Ureter (tissue), 1 donor: ENCODE measurements around the gene ORAI1. TPM values are rescaled to one million over a fixed set of nuclear protein-coding genes. Genes with fewer than 3 reads are reported as not detected.
"Not testable (repeated sequence)": the region's sequence is repeated elsewhere in the genome, so short reads cannot be mapped to it uniquely, and the experiment has no call there.

Experiments used
- DNase-seq: peaks from one replicate; pipeline ENCODE4 v3.0.0-alpha.2; 2020; ENCODE audit warnings: low spot score
- total RNA-seq: library from RNA; stranded (reverse); gene quantifications from one replicate; pipeline ENCODE4 v1.2.4, GENCODE V29; 2023
- donor health status: DM: yes; HTN: yes; CAD: no.

The ORAI1 gene
- total RNA-seq, 1 donor from 2014 or later = 13.6 TPM

- no peak for DNase-seq
Observed at GRCh38 chr12:121648458-121649028, 22.2 kb downstream of the ORAI1 start.

GRCh38 chr12:121649322-121649721 is 23.0 kb downstream of the ORAI1 start:
- no peak for DNase-seq

- no peak for DNase-seq
Observed at GRCh38 chr12:121649819-121650353, 23.6 kb downstream of the ORAI1 start.

- DNase-seq = no peak
Observed at GRCh38 chr12:121651320-121651719, 25.0 kb downstream of the ORAI1 start.

GRCh38 chr12:121652767-121653497 is 26.6 kb downstream of the ORAI1 start:
- no peak for DNase-seq

GRCh38 chr12:121653999-121654398 is 27.7 kb downstream of the ORAI1 start:
- no peak for DNase-seq

- DNase-seq = no peak
Observed at GRCh38 chr12:121656122-121656521, 29.8 kb downstream of the ORAI1 start.

GRCh38 chr12:121657305-121658008 is 31.1 kb downstream of the ORAI1 start:
- DNase-seq = no peak

GRCh38 chr12:121661353-121662105 is 35.2 kb downstream of the ORAI1 start:
- DNase-seq = not testable (repeated sequence)

- no peak for DNase-seq
Observed at GRCh38 chr12:121663610-121663929, 37.2 kb downstream of the ORAI1 start.

GRCh38 chr12:121666829-121667228 is 40.5 kb downstream of the ORAI1 start:
- not testable (repeated sequence) for DNase-seq

GRCh38 chr12:121668750-121669520 is 42.6 kb downstream of the ORAI1 start:
- DNase-seq = no peak

- no peak for DNase-seq
Observed at GRCh38 chr12:121669521-121669900, 43.2 kb downstream of the ORAI1 start, which contains the start of gene MORN3. MORN3 (minus strand) TSS chr12:121669654; CDS start chr12:121669483, 171 bp downstream.

GRCh38 chr12:121673013-121673511 is 46.7 kb downstream of the ORAI1 start:
- no peak for DNase-seq

GRCh38 chr12:121676190-121676589 is 49.9 kb downstream of the ORAI1 start:
- no peak for DNase-seq

- no peak for DNase-seq
Observed at GRCh38 chr12:121678305-121678704, 52.0 kb downstream of the ORAI1 start.

GRCh38 chr12:121678716-121679300 is 52.5 kb downstream of the ORAI1 start:
- DNase-seq = no peak

- DNase-seq = not testable (repeated sequence)
Observed at GRCh38 chr12:121679661-121680197, 53.4 kb downstream of the ORAI1 start.

GRCh38 chr12:121688966-121689365 is 62.6 kb downstream of the ORAI1 start:
- DNase-seq = no peak

- no peak for DNase-seq
Observed at GRCh38 chr12:121689430-121689829, 63.1 kb downstream of the ORAI1 start.
